Prostate gland (tissue), 2 donors: ENCODE data around the gene DICER1.

ENCODE experiments used
- CTCF ChIP-seq, 4 experiments: fragments of 200-600 bp in 2 of 4; fragments of 450-650 bp in 2 of 4; sonication (generic) in 2 of 4; IDR thresholded peaks; 1 replicate in 3 of 4; 2 replicates in 1 of 4; pipeline ENCODE4 v1.5.1; 2016 to 2019; ENCODE audit warnings: antibody characterized with exemption in 4 of 4, mild to moderate bottlenecking in 2 of 4, moderate library complexity in 2 of 4
- POLR2A ChIP-seq: fragments of 450-650 bp; IDR thresholded peaks from one replicate; pipeline ENCODE4 v1.6.1; 2016; ENCODE audit warnings: antibody characterized with exemption, mild to moderate bottlenecking
- POLR2AphosphoS5 ChIP-seq: sonication (generic); formaldehyde crosslinking; IDR thresholded peaks from one replicate; pipeline ENCODE4 v1.6.1; 2017; ENCODE audit warnings: antibody characterized with exemption

- TF ChIP-seq CTCF (IDR thresholded peaks at IDR 0.05) = no peak
- TF ChIP-seq POLR2A = no peak
- TF ChIP-seq POLR2AphosphoS5 = no peak
These were observed 26.4 kb upstream of the DICER1 start for GRCh38 chr14:95183532-95184412.
